ENCODE measurements around the gene TRIM32. TPM values are rescaled to one million over a fixed set of nuclear protein-coding genes. Genes with fewer than 3 reads are reported as not detected.

The TRIM32 gene
- polyA plus RNA-seq, 1 of the 3 experiments (the other 2 are of a cell fraction), result 10.2 TPM

DNA sequence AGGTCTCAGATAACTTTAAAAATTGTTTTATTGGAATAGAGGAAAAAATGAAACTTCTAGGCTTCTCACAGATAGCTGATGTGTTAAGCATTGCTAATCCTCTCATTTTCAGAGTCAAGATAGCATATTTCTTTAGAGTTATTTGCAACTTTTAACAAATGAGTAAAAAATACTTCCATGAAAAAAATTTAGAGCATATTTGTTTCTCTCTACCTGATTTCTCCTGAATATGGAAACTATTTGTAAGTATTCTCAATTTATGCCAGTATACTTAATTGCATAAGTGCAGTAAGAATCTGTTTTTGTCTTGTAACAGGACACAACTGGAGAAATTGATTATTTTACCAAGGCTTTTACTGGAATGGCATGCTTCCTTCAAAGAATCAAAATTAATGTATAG is 3.6 kb upstream of the TRIM32 start (continued):
- no peak for TF ChIP-seq REST (IDR thresholded peaks at IDR 0.05; ENCODE audit: low read depth, low read length)

DNA sequence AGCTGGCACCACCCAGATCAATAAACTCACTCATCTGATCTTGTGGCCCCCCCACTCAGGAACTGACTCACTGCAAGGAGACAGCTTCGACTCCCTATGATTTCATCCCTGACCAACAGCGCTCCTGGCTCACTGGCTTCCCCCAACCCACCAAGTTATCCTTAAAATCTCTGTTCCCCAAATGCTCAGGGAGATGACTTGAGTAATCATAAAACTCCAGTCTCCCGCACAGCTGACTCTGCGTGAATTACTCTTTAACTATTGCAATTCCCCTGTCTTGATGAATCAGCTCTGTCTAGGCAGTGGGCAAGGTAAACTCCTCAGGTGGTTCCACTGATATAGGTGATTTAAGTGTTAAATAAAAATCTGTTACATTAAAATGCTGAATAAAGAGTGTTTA is 1.9 kb upstream of the TRIM32 start:
- H3K36me3 ChIP-seq (replicated peaks in 1 of 2; ENCODE audit: control insufficient read depth in 1 of 2, insufficient read depth in 2 of 2, low read length in 1 of 2), result peaks cover 0 to 6% of the 10 kb centered on the region in 2 experiments
- DNase-seq, result no peak
- H4K20me1 ChIP-seq (ENCODE audit: insufficient read depth), result peaks cover 11% of the 10 kb centered on the region
- no peak overlapping the region for H2AFZ ChIP-seq (ENCODE audit: low read depth)
- CTCF ChIA-PET, result no interaction called here
- POLR2A ChIA-PET, result no interaction called here
- 0 out of 2 replicates have a peak, but pooled peaks cover 6% of the 10 kb centered on the region for H3K9me3 ChIP-seq
- TF ChIP-seq, protein P1, sequence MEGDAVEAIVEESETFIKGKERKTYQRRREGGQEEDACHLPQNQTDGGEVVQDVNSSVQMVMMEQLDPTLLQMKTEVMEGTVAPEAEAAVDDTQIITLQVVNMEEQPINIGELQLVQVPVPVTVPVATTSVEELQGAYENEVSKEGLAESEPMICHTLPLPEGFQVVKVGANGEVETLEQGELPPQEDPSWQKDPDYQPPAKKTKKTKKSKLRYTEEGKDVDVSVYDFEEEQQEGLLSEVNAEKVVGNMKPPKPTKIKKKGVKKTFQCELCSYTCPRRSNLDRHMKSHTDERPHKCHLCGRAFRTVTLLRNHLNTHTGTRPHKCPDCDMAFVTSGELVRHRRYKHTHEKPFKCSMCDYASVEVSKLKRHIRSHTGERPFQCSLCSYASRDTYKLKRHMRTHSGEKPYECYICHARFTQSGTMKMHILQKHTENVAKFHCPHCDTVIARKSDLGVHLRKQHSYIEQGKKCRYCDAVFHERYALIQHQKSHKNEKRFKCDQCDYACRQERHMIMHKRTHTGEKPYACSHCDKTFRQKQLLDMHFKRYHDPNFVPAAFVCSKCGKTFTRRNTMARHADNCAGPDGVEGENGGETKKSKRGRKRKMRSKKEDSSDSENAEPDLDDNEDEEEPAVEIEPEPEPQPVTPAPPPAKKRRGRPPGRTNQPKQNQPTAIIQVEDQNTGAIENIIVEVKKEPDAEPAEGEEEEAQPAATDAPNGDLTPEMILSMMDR (IDR thresholded peaks at IDR 0.05), result no peak
- TF ChIP-seq FOXJ3 (CRISPR knock-in tag; IDR thresholded peaks at IDR 0.05) (no peak), RFX5 (IDR thresholded peaks at IDR 0.05; ENCODE audit: low read length) (no peak), TCF12 (IDR thresholded peaks at IDR 0.05) (no peak), GABPA (IDR thresholded peaks at IDR 0.05; ENCODE audit: low read depth) (no peak), JUND (IDR thresholded peaks at IDR 0.05) (no peak), ZBTB33 (IDR thresholded peaks at IDR 0.05; ENCODE audit: borderline replicate concordance, low read depth) (no peak), MEF2A (IDR thresholded peaks at IDR 0.05; ENCODE audit: borderline replicate concordance, low read depth) (no peak), TEAD4 (IDR thresholded peaks at IDR 0.05; ENCODE audit: borderline replicate concordance, insufficient read depth) (no peak), IRF3 (IDR thresholded peaks at IDR 0.05; ENCODE audit: low read depth, low read length) (no peak), CHD2 (IDR thresholded peaks at IDR 0.05; ENCODE audit: low read length, partially characterized antibody) (no peak)
- TF ChIP-seq, protein P2, sequence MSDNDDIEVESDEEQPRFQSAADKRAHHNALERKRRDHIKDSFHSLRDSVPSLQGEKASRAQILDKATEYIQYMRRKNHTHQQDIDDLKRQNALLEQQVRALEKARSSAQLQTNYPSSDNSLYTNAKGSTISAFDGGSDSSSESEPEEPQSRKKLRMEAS (IDR thresholded peaks at IDR 0.05; ENCODE audit: low read depth), result no peak
- TF ChIP-seq, protein P3, sequence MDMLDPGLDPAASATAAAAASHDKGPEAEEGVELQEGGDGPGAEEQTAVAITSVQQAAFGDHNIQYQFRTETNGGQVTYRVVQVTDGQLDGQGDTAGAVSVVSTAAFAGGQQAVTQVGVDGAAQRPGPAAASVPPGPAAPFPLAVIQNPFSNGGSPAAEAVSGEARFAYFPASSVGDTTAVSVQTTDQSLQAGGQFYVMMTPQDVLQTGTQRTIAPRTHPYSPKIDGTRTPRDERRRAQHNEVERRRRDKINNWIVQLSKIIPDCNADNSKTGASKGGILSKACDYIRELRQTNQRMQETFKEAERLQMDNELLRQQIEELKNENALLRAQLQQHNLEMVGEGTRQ (IDR thresholded peaks at IDR 0.05; ENCODE audit: borderline replicate concordance, low read depth, low read length), result no peak
- H3K4me3 ChIP-seq (ENCODE audit: low read depth in 2 of 2, low read length in 1 of 2), result no peak overlapping the region
- no peak overlapping the region for H3K9ac ChIP-seq
- peaks cover 6% of the 10 kb centered on the region for H3F3A ChIP-seq (replicated peaks; ENCODE audit: insufficient read depth)
- H3K4me2 ChIP-seq, result no peak overlapping the region
- 58% methylated on average over 4 of the region's 4 CpGs for WGBS (ENCODE audit: low lambda C conversion rate)
- H3K79me2 ChIP-seq (ENCODE audit: insufficient read depth), result peaks cover 28% of the 10 kb centered on the region
- no peaks in the 10 kb centered on the region for H3K9me2 ChIP-seq
- no peaks in the 10 kb centered on the region for H3K27me3 ChIP-seq (ENCODE audit: insufficient read depth)
- no peak overlapping the region for H3K27ac ChIP-seq (ENCODE audit: low read depth in 2 of 2, low read length in 1 of 2)
- H3K4me1 ChIP-seq (ENCODE audit: control insufficient read depth in 1 of 2, insufficient read depth in 2 of 2, low read depth in 1 of 2, low read length in 1 of 2), result peaks cover 8 to 19% of the 10 kb centered on the region in 2 experiments; a peak in 3 of 4 replicates
